ENCODE results near the gene MUC4. TPM values are rescaled to one million over a fixed set of nuclear protein-coding genes. Genes with fewer than 3 reads are reported as not detected.

Gene MUC4
- total RNA-seq, 6 donors from 2014 or later, result 4.6 to 75.4 (median 11.3) TPM

DNA sequence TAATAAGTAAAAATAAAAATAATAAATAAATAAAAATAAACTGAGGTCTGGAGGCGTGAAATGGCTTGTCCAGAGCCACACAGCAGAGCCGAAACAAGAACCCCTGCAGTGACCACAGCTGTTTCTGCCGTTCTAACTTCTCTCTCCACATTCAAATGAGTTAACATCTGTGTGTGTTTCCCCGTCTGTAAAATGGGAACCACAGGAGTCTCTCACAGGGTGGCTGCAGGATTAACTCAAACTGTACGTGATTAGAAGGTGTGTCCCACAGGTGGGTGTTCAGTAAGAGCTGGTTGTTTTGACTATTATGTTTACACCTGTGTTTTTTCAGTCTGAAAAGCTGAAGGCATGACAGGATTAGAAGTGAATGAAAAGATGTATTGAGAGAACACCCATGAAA is 27.0 kb upstream of the MUC4 start:
- Histone ChIP-seq H3K36me3 (no peaks in the 10 kb centered on the region), H3K4me3 (no peak overlapping the region), H3K4me1 (peaks cover 0 to 4% (median 0%) of the 10 kb centered on the region in 4 donors), H3K9me3 (no peaks in the 10 kb centered on the region), H3K27ac (no peak overlapping the region), H3K27me3 (no peaks in the 10 kb centered on the region)
- no peak for ATAC-seq (ENCODE audit: low FRiP score in 2 of 2)
- WGBS, 2 donors, result 72 to 82% methylated on average over 5 of the region's 5 CpGs
- TF ChIP-seq EP300 (IDR thresholded peaks at IDR 0.05) (no peak), POLR2AphosphoS5 (IDR thresholded peaks at IDR 0.05) (no peak), POLR2A (IDR thresholded peaks at IDR 0.05) (no peak)
- TF ChIP-seq, protein P1, sequence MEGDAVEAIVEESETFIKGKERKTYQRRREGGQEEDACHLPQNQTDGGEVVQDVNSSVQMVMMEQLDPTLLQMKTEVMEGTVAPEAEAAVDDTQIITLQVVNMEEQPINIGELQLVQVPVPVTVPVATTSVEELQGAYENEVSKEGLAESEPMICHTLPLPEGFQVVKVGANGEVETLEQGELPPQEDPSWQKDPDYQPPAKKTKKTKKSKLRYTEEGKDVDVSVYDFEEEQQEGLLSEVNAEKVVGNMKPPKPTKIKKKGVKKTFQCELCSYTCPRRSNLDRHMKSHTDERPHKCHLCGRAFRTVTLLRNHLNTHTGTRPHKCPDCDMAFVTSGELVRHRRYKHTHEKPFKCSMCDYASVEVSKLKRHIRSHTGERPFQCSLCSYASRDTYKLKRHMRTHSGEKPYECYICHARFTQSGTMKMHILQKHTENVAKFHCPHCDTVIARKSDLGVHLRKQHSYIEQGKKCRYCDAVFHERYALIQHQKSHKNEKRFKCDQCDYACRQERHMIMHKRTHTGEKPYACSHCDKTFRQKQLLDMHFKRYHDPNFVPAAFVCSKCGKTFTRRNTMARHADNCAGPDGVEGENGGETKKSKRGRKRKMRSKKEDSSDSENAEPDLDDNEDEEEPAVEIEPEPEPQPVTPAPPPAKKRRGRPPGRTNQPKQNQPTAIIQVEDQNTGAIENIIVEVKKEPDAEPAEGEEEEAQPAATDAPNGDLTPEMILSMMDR (IDR thresholded peaks at IDR 0.05), result no peak
- no peak for DNase-seq

DNA sequence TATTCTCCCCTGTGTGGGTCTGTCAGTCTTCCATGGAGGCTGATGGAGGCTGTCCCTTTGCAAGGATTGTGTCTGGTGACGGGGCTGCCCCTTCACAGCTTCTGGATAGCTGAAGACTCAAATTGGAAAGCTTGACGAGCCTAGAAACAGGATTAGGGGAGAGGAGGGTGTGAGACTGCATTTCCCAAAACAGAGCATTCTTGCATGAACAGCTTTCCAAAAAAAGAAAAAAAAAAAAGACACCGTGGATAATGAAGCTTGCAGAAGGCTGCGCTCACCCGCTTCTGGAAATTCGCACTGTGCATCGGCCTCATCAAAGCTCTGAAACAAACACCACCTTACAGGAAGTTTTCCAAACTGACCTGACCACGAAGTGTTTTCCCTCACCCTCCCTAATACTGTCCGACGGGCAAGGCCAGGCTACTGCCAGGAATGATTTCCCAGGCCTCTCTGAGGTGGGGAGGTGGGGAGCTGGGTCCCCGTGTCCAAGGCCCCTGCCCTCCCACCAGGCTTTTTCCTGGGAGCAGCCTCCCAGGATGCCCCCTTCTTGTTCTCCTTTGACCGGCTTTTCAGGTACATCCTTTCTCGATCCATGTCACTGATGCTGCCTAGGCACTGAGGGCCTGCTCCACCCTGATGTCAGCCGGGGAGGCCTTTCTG is 24.9 kb upstream of the MUC4 start:
- no peak for DNase-seq
- Histone ChIP-seq H3K27ac (no peak overlapping the region), H3K4me3 (no peak overlapping the region), H3K36me3 (no peaks in the 10 kb centered on the region), H3K4me1 (peaks cover 0 to 4% (median 0%) of the 10 kb centered on the region in 4 donors), H3K9me3 (no peaks in the 10 kb centered on the region), H3K27me3 (no peaks in the 10 kb centered on the region)
- 78% methylated on average over 14 of the region's 14 CpGs for whole genome bisulfite sequencing, 2 donors
- TF ChIP-seq, protein P1 (IDR thresholded peaks at IDR 0.05), result no peak
- TF ChIP-seq POLR2A (IDR thresholded peaks at IDR 0.05), result no peak
- TF ChIP-seq POLR2AphosphoS5 (IDR thresholded peaks at IDR 0.05), result no peak
- TF ChIP-seq EP300 (IDR thresholded peaks at IDR 0.05), result no peak
- ATAC-seq (ENCODE audit: low FRiP score in 2 of 2), result no peak

DNA sequence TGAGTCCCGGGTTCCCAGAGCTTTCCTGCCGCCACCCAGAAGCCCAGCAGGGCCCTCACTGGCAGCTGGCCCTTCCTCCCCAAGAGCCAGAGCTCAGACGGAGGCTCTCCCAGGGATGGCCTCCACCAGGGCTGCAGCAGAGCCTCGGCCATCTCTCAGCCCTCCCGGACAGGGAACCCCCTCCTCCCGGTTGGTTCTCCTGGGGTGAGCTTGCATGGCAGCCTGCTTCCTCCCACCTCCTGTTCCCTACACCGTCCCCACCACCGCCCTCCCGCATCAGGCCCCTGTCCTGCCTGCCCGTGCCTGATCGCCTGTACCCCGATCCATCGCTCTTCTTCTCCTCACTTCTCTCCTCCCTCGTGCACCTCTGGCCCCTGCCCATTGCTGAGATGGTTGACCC is 24.1 kb upstream of the MUC4 start:
- no peak overlapping the region for H3K27ac ChIP-seq
- H3K4me3 ChIP-seq, result no peak overlapping the region
- H3K36me3 ChIP-seq, result no peaks in the 10 kb centered on the region
- ATAC-seq (ENCODE audit: low FRiP score in 2 of 2), result peak in 1 of 2 donors; percentile 9
- H3K27me3 ChIP-seq, result no peaks in the 10 kb centered on the region
- H3K4me1 ChIP-seq, result peaks cover 0 to 4% (median 0%) of the 10 kb centered on the region in 4 donors
- TF ChIP-seq POLR2A (IDR thresholded peaks at IDR 0.05), result no peak
- TF ChIP-seq POLR2AphosphoS5 (IDR thresholded peaks at IDR 0.05), result no peak
- TF ChIP-seq, protein P1 (IDR thresholded peaks at IDR 0.05), result no peak
- no peak for TF ChIP-seq EP300 (IDR thresholded peaks at IDR 0.05)
- no peaks in the 10 kb centered on the region for H3K9me3 ChIP-seq
- 90 to 93% methylated on average over 11 to 12 of the region's 14 CpGs for WGBS, 2 donors
- DNase-seq, result peak in 1 of 2 donors; percentile 65

DNA sequence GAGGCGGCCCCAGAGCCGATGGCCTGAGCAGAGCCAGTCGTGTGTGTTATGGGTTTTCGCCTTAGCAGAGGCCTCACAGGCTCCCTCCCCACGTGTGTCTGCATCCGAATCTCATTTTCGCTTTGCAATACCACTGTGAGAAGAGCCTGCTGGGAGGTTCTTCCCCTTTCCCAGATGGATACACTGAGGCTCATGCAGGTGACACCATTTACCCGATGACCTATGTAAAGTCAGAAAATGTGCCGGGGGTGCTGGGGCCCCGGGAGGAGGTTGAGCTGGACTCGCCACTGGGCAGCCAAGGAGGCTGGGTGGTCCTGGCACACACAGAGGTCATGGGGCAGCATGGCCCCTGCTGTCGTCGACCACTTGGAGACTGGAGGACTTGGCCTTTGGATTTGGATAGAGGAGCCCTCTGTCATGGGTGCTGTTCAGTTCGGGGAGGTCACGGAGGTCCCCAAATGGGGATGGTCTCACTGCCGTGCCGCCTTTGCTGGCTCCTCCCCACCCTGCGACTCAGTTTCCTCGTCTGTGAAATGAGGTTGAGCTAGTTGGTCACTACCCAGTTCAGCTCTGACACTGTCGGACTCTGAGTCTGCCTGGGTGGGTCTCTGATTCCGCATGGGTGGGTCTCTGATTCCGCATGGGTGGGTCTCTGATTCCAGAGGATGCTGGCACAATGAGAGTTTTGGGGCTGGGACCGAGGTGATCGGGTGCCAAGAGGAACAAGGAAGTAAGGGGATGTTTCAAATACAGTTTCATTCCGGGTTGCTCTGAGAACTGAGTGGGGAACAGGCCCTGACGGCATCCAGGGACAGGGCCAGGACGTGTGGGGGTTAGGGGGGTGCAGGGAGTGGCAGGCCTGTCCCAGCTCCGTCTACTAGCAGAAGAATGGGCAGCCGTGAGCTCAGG is 23.2 kb upstream of the MUC4 start:
- 88% methylated on average over 26 to 28 of the region's 29 CpGs for WGBS, 2 donors
- Histone ChIP-seq H3K4me1 (peaks cover 0 to 8% (median 0%) of the 10 kb centered on the region in 4 donors), H3K9me3 (no peaks in the 10 kb centered on the region), H3K27ac (no peak overlapping the region), H3K4me3 (no peak overlapping the region), H3K36me3 (no peaks in the 10 kb centered on the region), H3K27me3 (no peaks in the 10 kb centered on the region)
- TF ChIP-seq EP300 (IDR thresholded peaks at IDR 0.05) (no peak), POLR2A (IDR thresholded peaks at IDR 0.05) (no peak), POLR2AphosphoS5 (IDR thresholded peaks at IDR 0.05) (no peak)
- TF ChIP-seq, protein P1 (IDR thresholded peaks at IDR 0.05), result no peak
- DNase-seq (peak in 1 of 2 donors; percentile 42), ATAC-seq (ENCODE audit: low FRiP score in 2 of 2) (no peak)

All from upper lobe of left lung (tissue), 6 donors.